Keratinocyte (primary cell): ENCODE measurements around the gene NOL9. TPM values are rescaled to one million over a fixed set of nuclear protein-coding genes. Genes with fewer than 3 reads are reported as not detected.

Experiments used
- DNase-seq: peaks from one replicate; pipeline ENCODE4 v3.0.0-alpha.2; 2011; ENCODE audit warnings: low read depth, missing footprints, low spot score
- FAIRE-seq: peaks from 2 replicates; lab custom pipeline; 2011; peaks lifted over from hg19 to GRCh38; lab: Jason Lieb, UNC
- H2AFZ ChIP-seq: 2 replicates; pipeline ENCODE4 v1.6.0; 2012; ENCODE audit warnings: low read length, control low read depth, inconsistent platforms; ENCODE audit not compliant: control insufficient read depth
- H3K27ac ChIP-seq: 2 replicates; pipeline ENCODE4 v1.5.1; 2011; ENCODE audit warnings: low read length; ENCODE audit not compliant: control insufficient read depth, insufficient read depth
- H3K27me3 ChIP-seq: 3 replicates; pipeline ENCODE4 v1.6.0; 2011; ENCODE audit warnings: low read length; ENCODE audit not compliant: control insufficient read depth, insufficient read depth; ENCODE audit errors: extremely low read depth
- H3K36me3 ChIP-seq, 2 experiments: 2 replicates in 1 of 2; 3 replicates in 1 of 2; pipeline ENCODE4 v1.5.1; 2011; ENCODE audit warnings: low read length in 2 of 2, mild to moderate bottlenecking in 1 of 2; ENCODE audit not compliant: control insufficient read depth in 2 of 2, insufficient read depth in 2 of 2; ENCODE audit errors: extremely low read depth in 1 of 2
- H3K4me1 ChIP-seq: 3 replicates; pipeline ENCODE4 v1.5.1; 2011; ENCODE audit warnings: low read length; ENCODE audit not compliant: control insufficient read depth, insufficient read depth; ENCODE audit errors: extremely low read depth
- H3K4me2 ChIP-seq: 3 replicates; pipeline ENCODE4 v1.6.0; 2011; ENCODE audit warnings: low read depth, low read length; ENCODE audit not compliant: control insufficient read depth, insufficient read depth; ENCODE audit errors: extremely low read depth
- H3K4me3 ChIP-seq, 3 experiments: fragments of 200-600 bp in 1 of 3; sonication (generic) in 1 of 3; 2 replicates in 2 of 3; 3 replicates in 1 of 3; pipeline ENCODE4 v1.5.1; 2011 to 2016; ENCODE audit warnings: low read length in 3 of 3, mild to moderate bottlenecking in 3 of 3, control low read depth in 2 of 3, inconsistent platforms in 1 of 3, low read depth in 1 of 3, mixed read lengths in 1 of 3, mixed run types in 1 of 3, moderate library complexity in 1 of 3; ENCODE audit not compliant: control insufficient read depth in 2 of 3, insufficient read depth in 2 of 3; ENCODE audit errors: extremely low read depth in 1 of 3
- H3K79me2 ChIP-seq: 2 replicates; pipeline ENCODE4 v1.6.0; 2012; ENCODE audit warnings: low read length; ENCODE audit not compliant: control insufficient read depth, insufficient read depth
- H3K9ac ChIP-seq: 3 replicates; pipeline ENCODE4 v1.6.0; 2011; ENCODE audit warnings: low read length; ENCODE audit not compliant: control insufficient read depth, insufficient read depth; ENCODE audit errors: extremely low read depth
- H3K9me1 ChIP-seq: 3 replicates; pipeline ENCODE4 v1.6.0; 2011; ENCODE audit warnings: low read length; ENCODE audit not compliant: control insufficient read depth, insufficient read depth; ENCODE audit errors: extremely low read depth
- H3K9me3 ChIP-seq: 2 replicates; pipeline ENCODE4 v1.5.1; 2012; ENCODE audit warnings: low read depth, low read length; ENCODE audit not compliant: control insufficient read depth
- H4K20me1 ChIP-seq: 3 replicates; pipeline ENCODE4 v1.6.0; 2011; ENCODE audit warnings: low read length; ENCODE audit not compliant: control insufficient read depth, insufficient read depth; ENCODE audit errors: extremely low read depth
- EZH2 ChIP-seq: IDR thresholded peaks from one replicate; pipeline ENCODE4 v1.6.1; 2012; ENCODE audit warnings: inconsistent platforms, mild to moderate bottlenecking, low read length, moderate library complexity
- dilution Hi-C: fragments of 300-500 bp; cut with MboI; formaldehyde crosslinking; loops from one replicate; pipeline ENCODE4 v1.7.0; 2020; ENCODE audit warnings: low sequenced_read_pairs; ENCODE audit not compliant: extremely low pct_ligation_motif_present
- polyA plus RNA-seq, 5 experiments: library from polyadenylated mRNA; depleted of rRNA in 3 of 5; stranded (reverse) in 3 of 5; stranded (forward) in 1 of 5; unstranded in 1 of 5; fragments of >200 nt; gene quantifications; 1 replicate in 1 of 5; 2 replicates in 3 of 5; 3 replicates in 1 of 5; pipeline versions ENCODE4 v1.2.1 to v1.2.3, GENCODE V29; 2011 to 2012; ENCODE audit warnings: missing spikeins in 2 of 5, low read depth in 1 of 5, low replicate concordance in 1 of 5
- TF ChIP-seq, protein P1 (sequence below), 3 experiments: IDR thresholded peaks in 1 of 3; conservative IDR thresholded peaks in 1 of 3; optimal IDR thresholded peaks in 1 of 3; 2 replicates in 2 of 3; 3 replicates in 1 of 3; pipeline versions ENCODE3 to v1.5.1; 2011; ENCODE audit warnings: low read length in 3 of 3, mild to moderate bottlenecking in 3 of 3, moderate library complexity in 2 of 3, control low read depth in 1 of 3, inconsistent platforms in 1 of 3; ENCODE audit not compliant: insufficient read depth in 2 of 3; ENCODE audit errors: extremely low read depth in 1 of 3

Gene NOL9
- polyA plus RNA-seq, 1 donor (not counting 4 experiments of a cell fraction or from before 2014, with no cell fraction given), result 24.6 TPM

DNA sequence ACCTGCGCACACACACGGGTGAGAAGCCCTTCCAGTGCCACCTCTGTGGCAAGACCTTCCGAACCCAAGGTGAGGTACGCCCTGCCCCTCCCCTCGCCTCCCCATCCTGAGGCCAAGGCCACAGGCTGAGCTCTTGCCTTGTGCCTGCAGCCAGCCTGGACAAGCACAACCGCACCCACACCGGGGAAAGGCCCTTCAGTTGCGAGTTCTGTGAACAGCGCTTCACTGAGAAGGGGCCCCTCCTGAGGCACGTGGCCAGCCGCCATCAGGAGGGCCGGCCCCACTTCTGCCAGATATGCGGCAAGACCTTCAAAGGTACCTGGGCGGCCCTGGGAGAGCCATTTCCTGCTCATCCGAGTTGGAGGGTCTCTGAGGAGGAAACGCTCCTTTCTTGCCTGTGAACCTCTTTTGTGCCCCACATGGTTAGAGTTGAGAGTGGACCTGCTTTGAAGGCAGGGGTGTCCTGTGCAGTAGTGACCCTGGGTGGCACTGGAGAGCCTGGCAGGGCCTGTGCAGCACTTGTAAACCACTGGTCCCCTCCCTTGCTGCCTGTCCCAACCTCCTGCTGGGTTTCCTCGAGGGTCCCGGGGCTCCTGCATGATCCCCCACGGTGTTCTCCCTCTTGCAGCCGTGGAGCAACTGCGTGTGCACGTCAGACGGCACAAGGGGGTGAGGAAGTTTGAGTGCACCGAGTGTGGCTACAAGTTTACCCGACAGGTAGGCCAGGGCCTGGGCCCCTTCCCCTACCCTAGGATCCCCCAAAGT, 34.0 kb upstream of the NOL9 start:
- peak overlapping the region; percentile 11 for H3K4me2 ChIP-seq
- DNase-seq (no peak), FAIRE-seq (no peak)
- no peak overlapping the region for H3K4me3 ChIP-seq
- peaks cover 5% of the 10 kb centered on the region for H3K9me1 ChIP-seq
- no peak overlapping the region for H3K9ac ChIP-seq
- H3K4me1 ChIP-seq, result peaks cover 33% of the 10 kb centered on the region
- H3K79me2 ChIP-seq, result peaks cover 20% of the 10 kb centered on the region
- H3K36me3 ChIP-seq, result peaks cover 28 to 53% of the 10 kb centered on the region in 2 experiments
- TF ChIP-seq, protein P1, sequence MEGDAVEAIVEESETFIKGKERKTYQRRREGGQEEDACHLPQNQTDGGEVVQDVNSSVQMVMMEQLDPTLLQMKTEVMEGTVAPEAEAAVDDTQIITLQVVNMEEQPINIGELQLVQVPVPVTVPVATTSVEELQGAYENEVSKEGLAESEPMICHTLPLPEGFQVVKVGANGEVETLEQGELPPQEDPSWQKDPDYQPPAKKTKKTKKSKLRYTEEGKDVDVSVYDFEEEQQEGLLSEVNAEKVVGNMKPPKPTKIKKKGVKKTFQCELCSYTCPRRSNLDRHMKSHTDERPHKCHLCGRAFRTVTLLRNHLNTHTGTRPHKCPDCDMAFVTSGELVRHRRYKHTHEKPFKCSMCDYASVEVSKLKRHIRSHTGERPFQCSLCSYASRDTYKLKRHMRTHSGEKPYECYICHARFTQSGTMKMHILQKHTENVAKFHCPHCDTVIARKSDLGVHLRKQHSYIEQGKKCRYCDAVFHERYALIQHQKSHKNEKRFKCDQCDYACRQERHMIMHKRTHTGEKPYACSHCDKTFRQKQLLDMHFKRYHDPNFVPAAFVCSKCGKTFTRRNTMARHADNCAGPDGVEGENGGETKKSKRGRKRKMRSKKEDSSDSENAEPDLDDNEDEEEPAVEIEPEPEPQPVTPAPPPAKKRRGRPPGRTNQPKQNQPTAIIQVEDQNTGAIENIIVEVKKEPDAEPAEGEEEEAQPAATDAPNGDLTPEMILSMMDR (optimal IDR thresholded peaks at IDR 0.05 in 1 of 3, IDR thresholded peaks at IDR 0.05 in 1 of 3, conservative IDR thresholded peaks at IDR 0.05 in 1 of 3; ENCODE audit: extremely low read depth in 1 of 3, insufficient read depth in 2 of 3, low read length in 3 of 3), result peak in 1 of 3 experiments; percentile 5
- TF ChIP-seq EZH2, result no peak
- no peaks in the 10 kb centered on the region for H3K9me3 ChIP-seq
- no peaks in the 10 kb centered on the region for H3K27me3 ChIP-seq
- peaks cover 46% of the 10 kb centered on the region for H4K20me1 ChIP-seq
- H2AFZ ChIP-seq, result no peak overlapping the region
- dilution Hi-C loops, result no loop called here
- peak overlapping the region; percentile 7 for H3K27ac ChIP-seq

DNA sequence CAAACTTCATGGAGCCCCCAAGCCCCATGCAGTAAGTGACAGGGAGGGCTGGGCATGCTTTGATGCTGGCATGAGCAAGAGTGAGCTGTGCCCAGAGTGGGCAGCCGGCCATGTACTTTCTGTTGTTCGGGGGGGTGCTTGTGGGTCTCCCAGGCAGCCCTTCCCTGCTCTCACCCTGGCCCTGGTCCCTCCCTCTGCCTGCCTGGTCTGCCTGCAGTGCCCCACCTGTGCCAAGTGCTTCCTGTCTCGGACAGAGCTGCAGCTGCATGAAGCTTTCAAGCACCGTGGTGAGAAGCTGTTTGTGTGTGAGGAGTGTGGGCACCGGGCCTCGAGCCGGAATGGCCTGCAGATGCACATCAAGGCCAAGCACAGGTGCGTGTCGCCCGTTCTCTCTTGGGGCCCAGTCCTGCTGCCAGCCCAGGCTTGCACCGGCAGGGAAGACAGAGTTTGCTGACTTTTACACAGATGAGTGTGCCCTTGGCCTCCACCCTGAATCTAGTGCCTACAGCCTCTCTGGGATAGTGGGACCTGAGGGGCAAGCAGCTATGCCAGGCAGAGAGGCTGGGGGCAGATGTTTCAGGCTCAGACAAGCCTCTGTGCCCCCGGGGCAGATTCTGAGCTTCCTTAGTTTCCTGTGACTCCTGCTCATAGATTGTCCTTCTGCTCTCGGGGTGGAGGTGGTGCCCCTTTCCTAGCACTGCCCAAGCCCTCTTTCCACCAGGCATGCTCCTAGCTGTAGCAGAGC, 33.1 kb upstream of the NOL9 start:
- no peaks in the 10 kb centered on the region for H3K9me3 ChIP-seq
- FAIRE-seq, result peak; percentile 29
- peak overlapping the region; percentile 22 for H3K9ac ChIP-seq
- H3K79me2 ChIP-seq, result peaks cover 13% of the 10 kb centered on the region
- peaks cover 33% of the 10 kb centered on the region for H3K4me1 ChIP-seq
- no peak for DNase-seq
- no peak overlapping the region for H2AFZ ChIP-seq
- peak overlapping the region; percentile 7 for H3K27ac ChIP-seq
- dilution Hi-C loops, result no loop called here
- H3K27me3 ChIP-seq, result no peaks in the 10 kb centered on the region
- H3K4me3 ChIP-seq, result no peak overlapping the region
- H3K36me3 ChIP-seq, result peaks cover 20 to 45% of the 10 kb centered on the region in 2 experiments
- TF ChIP-seq EZH2, result peak; percentile 38
- TF ChIP-seq, protein P1 (optimal IDR thresholded peaks at IDR 0.05 in 1 of 3, IDR thresholded peaks at IDR 0.05 in 1 of 3, conservative IDR thresholded peaks at IDR 0.05 in 1 of 3; ENCODE audit: extremely low read depth in 1 of 3, insufficient read depth in 2 of 3, low read length in 3 of 3), result no peak
- peaks cover 37% of the 10 kb centered on the region for H4K20me1 ChIP-seq
- H3K4me2 ChIP-seq, result peak overlapping the region; percentile 11
- H3K9me1 ChIP-seq, result peaks cover 5% of the 10 kb centered on the region
